Measurements from ENCODE around the gene TCP11L2. TPM values are rescaled to one million over a fixed set of nuclear protein-coding genes. Genes with fewer than 3 reads are reported as not detected.

The TCP11L2 gene
- polyA plus RNA-seq, 1 donor from 2014 or later: 16.6 TPM

DNA sequence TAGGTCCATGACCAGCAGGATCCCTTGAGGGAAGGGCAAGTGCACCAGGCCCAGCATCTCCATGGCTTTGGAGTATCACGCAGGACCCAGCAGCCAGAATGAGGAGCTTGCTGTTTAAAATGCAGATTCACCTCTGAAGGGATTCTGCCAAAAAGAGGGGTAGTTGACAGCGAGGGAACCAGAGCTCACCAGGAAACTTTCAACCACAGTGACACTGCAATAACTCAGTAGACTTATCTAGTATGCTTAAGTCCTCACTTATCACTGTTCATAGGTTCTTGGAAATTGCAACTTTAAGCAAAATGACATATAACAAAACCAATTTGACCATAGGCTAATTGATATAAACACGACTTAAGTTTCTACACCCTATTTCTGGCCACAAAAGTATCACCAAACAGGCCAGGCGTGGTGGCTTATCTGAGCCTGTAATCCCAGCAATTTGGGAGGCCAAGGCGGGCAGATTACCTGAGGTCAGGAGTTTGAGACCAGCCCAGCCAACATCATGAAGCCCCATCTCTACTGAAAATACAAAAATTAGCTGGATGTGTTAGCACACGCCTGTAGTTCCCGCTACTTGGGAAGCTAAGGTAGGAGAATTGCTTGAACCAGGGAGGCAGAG is 33.3 kb upstream of the TCP11L2 start:
- no peaks in the 10 kb centered on the region for H3K9me3 ChIP-seq (ENCODE audit: low read length)
- H3F3A ChIP-seq (ENCODE audit: insufficient read depth, low read length, poor library complexity, severe bottlenecking): no peaks in the 10 kb centered on the region
- TF ChIP-seq EP300 (conservative IDR thresholded peaks at IDR 0.05; ENCODE audit: poor library complexity, severe bottlenecking) (no peak), TAF1 (IDR thresholded peaks at IDR 0.05; ENCODE audit: low read depth) (no peak), RAD21 (conservative IDR thresholded peaks at IDR 0.05) (no peak), SMC3 (conservative IDR thresholded peaks at IDR 0.05; ENCODE audit: poor library complexity) (no peak), POLR2AphosphoS5 (IDR thresholded peaks at IDR 0.05) (no peak), EZH2 (IDR thresholded peaks at IDR 0.05; ENCODE audit: borderline replicate concordance, insufficient read depth, low read length, poor library complexity, severe bottlenecking) (no peak), MXI1 (conservative IDR thresholded peaks at IDR 0.05; ENCODE audit: poor library complexity, severe bottlenecking) (no peak)
- TF ChIP-seq, protein P1, sequence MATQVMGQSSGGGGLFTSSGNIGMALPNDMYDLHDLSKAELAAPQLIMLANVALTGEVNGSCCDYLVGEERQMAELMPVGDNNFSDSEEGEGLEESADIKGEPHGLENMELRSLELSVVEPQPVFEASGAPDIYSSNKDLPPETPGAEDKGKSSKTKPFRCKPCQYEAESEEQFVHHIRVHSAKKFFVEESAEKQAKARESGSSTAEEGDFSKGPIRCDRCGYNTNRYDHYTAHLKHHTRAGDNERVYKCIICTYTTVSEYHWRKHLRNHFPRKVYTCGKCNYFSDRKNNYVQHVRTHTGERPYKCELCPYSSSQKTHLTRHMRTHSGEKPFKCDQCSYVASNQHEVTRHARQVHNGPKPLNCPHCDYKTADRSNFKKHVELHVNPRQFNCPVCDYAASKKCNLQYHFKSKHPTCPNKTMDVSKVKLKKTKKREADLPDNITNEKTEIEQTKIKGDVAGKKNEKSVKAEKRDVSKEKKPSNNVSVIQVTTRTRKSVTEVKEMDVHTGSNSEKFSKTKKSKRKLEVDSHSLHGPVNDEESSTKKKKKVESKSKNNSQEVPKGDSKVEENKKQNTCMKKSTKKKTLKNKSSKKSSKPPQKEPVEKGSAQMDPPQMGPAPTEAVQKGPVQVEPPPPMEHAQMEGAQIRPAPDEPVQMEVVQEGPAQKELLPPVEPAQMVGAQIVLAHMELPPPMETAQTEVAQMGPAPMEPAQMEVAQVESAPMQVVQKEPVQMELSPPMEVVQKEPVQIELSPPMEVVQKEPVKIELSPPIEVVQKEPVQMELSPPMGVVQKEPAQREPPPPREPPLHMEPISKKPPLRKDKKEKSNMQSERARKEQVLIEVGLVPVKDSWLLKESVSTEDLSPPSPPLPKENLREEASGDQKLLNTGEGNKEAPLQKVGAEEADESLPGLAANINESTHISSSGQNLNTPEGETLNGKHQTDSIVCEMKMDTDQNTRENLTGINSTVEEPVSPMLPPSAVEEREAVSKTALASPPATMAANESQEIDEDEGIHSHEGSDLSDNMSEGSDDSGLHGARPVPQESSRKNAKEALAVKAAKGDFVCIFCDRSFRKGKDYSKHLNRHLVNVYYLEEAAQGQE (IDR thresholded peaks at IDR 0.05; ENCODE audit: borderline replicate concordance): no peak
- TF ChIP-seq, protein P2, sequence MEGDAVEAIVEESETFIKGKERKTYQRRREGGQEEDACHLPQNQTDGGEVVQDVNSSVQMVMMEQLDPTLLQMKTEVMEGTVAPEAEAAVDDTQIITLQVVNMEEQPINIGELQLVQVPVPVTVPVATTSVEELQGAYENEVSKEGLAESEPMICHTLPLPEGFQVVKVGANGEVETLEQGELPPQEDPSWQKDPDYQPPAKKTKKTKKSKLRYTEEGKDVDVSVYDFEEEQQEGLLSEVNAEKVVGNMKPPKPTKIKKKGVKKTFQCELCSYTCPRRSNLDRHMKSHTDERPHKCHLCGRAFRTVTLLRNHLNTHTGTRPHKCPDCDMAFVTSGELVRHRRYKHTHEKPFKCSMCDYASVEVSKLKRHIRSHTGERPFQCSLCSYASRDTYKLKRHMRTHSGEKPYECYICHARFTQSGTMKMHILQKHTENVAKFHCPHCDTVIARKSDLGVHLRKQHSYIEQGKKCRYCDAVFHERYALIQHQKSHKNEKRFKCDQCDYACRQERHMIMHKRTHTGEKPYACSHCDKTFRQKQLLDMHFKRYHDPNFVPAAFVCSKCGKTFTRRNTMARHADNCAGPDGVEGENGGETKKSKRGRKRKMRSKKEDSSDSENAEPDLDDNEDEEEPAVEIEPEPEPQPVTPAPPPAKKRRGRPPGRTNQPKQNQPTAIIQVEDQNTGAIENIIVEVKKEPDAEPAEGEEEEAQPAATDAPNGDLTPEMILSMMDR (IDR thresholded peaks at IDR 0.05; ENCODE audit: poor library complexity, severe bottlenecking): no peak
- no peak overlapping the region for H3K9ac ChIP-seq (ENCODE audit: low read length)
- no peak overlapping the region for H3K4me3 ChIP-seq (ENCODE audit: low read length)
- H3K4me2 ChIP-seq (ENCODE audit: low read length): no peak overlapping the region
- no peaks in the 10 kb centered on the region for H3K36me3 ChIP-seq (ENCODE audit: insufficient read depth, low read length)
- H2AFZ ChIP-seq (ENCODE audit: low read depth, low read length): no peak overlapping the region
- H4K20me1 ChIP-seq (ENCODE audit: insufficient read depth): no peaks in the 10 kb centered on the region
- no peaks in the 10 kb centered on the region for H3K79me2 ChIP-seq (replicated peaks; ENCODE audit: insufficient read depth, low read length)
- no peak overlapping the region for H3K27ac ChIP-seq (ENCODE audit: low read length)
- H3K9me2 ChIP-seq (ENCODE audit: insufficient read depth, low read length): no peaks in the 10 kb centered on the region
- no peaks in the 10 kb centered on the region for H3K27me3 ChIP-seq (ENCODE audit: insufficient read depth, low read depth, low read length)

DNA sequence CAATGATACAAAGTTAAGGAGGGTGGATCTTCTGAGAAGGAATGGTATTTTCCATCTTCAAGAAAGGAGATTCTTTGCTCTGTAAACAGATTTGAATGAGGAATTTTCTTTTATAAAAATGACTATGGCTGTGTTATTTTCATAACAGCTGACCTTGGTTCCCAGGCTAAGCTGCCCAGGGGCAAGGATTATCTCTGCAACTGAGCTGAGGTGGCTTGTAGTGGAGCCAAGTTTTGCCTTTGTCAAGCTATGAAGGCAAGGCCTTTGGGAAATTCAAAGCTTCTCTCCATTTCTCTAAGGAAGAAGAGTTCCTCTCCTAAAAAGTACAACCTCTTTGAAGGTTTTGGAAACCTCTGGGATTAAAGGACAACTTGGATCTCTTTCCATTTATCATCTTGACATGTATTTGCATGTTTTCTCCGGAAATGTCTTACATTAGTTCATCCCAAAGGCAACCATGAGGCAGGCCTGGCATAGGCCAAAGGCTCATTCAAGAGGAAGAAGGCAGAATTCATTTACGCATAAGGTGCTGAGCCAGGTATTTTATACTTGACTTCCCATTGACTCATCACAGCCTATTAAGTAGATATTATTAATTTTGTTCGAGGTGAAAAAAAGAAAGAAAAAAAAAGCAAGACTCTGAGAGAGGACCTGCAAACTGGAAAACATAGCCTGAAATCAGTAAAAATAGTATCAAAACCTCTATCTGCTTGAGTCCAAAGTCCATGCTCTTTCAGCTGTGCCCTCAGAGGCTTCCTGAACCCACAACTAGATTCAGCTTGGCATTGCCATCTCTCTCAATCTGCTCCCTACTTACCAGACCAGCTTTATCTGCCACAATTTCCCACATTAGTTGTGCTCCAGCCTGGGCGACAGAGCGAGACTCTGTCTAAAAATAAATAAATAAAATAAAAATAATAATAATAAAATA is 30.7 kb upstream of the TCP11L2 start:
- H3K36me3 ChIP-seq (ENCODE audit: insufficient read depth, low read length): no peaks in the 10 kb centered on the region
- H3F3A ChIP-seq (ENCODE audit: insufficient read depth, low read length, poor library complexity, severe bottlenecking): no peaks in the 10 kb centered on the region
- H3K27ac ChIP-seq (ENCODE audit: low read length): no peak overlapping the region
- no peaks in the 10 kb centered on the region for H3K9me2 ChIP-seq (ENCODE audit: insufficient read depth, low read length)
- H3K4me2 ChIP-seq (ENCODE audit: low read length): no peak overlapping the region
- no peaks in the 10 kb centered on the region for H3K9me3 ChIP-seq (ENCODE audit: low read length)
- no peaks in the 10 kb centered on the region for H3K27me3 ChIP-seq (ENCODE audit: insufficient read depth, low read depth, low read length)
- no peak overlapping the region for H3K4me3 ChIP-seq (ENCODE audit: low read length)
- TF ChIP-seq EZH2 (IDR thresholded peaks at IDR 0.05; ENCODE audit: borderline replicate concordance, insufficient read depth, low read length, poor library complexity, severe bottlenecking): no peak
- H4K20me1 ChIP-seq (ENCODE audit: insufficient read depth): no peaks in the 10 kb centered on the region
- no peak overlapping the region for H3K9ac ChIP-seq (ENCODE audit: low read length)
- H2AFZ ChIP-seq (ENCODE audit: low read depth, low read length): no peak overlapping the region
- H3K79me2 ChIP-seq (replicated peaks; ENCODE audit: insufficient read depth, low read length): no peaks in the 10 kb centered on the region

All from neural cell (in vitro differentiated cells).